HL-60/S4 treated with phorbol 12-myristate 13-acetate at 8.2 ng/mL for 4 days and 3 days (cell line): ENCODE data around the gene NEK11.

Experiments used
- in situ Hi-C: fragments of 300-500 bp; cut with MboI; formaldehyde crosslinking; loops from 2 replicates; pipeline ENCODE4 v1.15.0; 2022; ENCODE audit warnings: low sequenced_read_pairs

Gene NEK11

GRCh38 chr3:131393051-131393450 is 366.4 kb downstream of the NEK11 start:
- in situ Hi-C loops: no loop called here

DNA sequence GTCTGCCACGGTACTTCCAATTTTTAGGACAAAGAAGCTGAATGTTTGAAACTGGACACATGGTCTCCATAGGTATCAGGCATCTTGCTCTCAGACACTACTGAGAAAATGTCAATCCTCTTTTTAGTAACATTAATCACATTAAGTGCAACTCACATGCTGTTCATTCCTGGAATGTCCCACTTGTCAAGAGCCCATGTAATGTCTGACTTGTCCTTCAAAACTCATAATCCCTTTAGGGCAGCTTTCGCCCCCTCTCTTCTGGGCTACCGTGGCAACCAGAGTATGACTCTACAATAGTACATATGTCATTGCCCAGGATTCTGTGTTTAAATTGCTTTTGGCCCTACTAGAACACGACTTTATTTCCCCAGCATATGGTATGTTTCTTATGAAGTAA is 367.2 kb downstream of the NEK11 start:
- in situ Hi-C loops: no loop called here

GRCh38 chr3:131394400-131394799 is 367.7 kb downstream of the NEK11 start:
- in situ Hi-C loops: no loop called here

GRCh38 chr3:131396170-131396569 is 369.5 kb downstream of the NEK11 start:
- in situ Hi-C loops: no loop called here

GRCh38 chr3:131397889-131398288 is 371.2 kb downstream of the NEK11 start:
- in situ Hi-C loops: no loop called here
